WTC11 (cell line): ENCODE results near the gene FAM53B. TPM values are rescaled to one million over a fixed set of nuclear protein-coding genes. Genes with fewer than 3 reads are reported as not detected.

ENCODE experiments used
- ATAC-seq: fragments of 200-7000 bp; cut with Tn5 transposase; 2 replicates; pipeline ENCODE4 v1.10.0; 2021; ENCODE audit warnings: mild to moderate bottlenecking, moderate library complexity
- CTCF ChIA-PET: fragments of 300-600 bp; sonication (Branson Sonifier 250); formaldehyde crosslinking; loops from one replicate; lab custom pipeline; 2021; ENCODE audit warnings: antibody characterized with exemption; lab: Charles Lee
- POLR2A ChIA-PET: fragments of 350-600 bp; sonication (Branson Sonifier 250); formaldehyde crosslinking; loops from one replicate; lab custom pipeline; 2021; ENCODE audit warnings: antibody characterized with exemption; lab: Charles Lee
- DNase-seq: peaks from one replicate; pipeline ENCODE4 v3.0.0; 2021; ENCODE audit warnings: low spot score
- H3K27ac Mint-ChIP-seq: 2 replicates; pipeline ENCODE4 v1.8.0; 2021; ENCODE audit warnings: mixed read lengths
- H3K27me3 Mint-ChIP-seq: 2 replicates; pipeline ENCODE4 v1.8.0; 2021; ENCODE audit warnings: low read depth, mild to moderate bottlenecking, moderate library complexity, mixed read lengths
- H3K36me3 Mint-ChIP-seq: 2 replicates; pipeline ENCODE4 v1.8.0; 2021; ENCODE audit warnings: mixed read lengths
- H3K4me1 Mint-ChIP-seq: 2 replicates; pipeline ENCODE4 v1.8.0; 2022; ENCODE audit warnings: mixed read lengths
- H3K4me3 Mint-ChIP-seq: 2 replicates; pipeline ENCODE4 v1.8.0; 2021; ENCODE audit warnings: mild to moderate bottlenecking, moderate library complexity, mixed read lengths
- H3K9me3 Mint-ChIP-seq: 2 replicates; pipeline ENCODE4 v1.8.0; 2021; ENCODE audit warnings: mixed read lengths
- EMX1 ChIP-seq: fragments of 250-450 bp; sonication (Bioruptor Pico); IDR thresholded peaks from 2 replicates; pipeline ENCODE4 v1.8.0; 2021; ENCODE audit warnings: mild to moderate bottlenecking
- FOXP4 ChIP-seq: sonication (generic); formaldehyde crosslinking; IDR thresholded peaks from 2 replicates; pipeline ENCODE4 v1.8.0; 2022; ENCODE audit warnings: mild to moderate bottlenecking, missing genetic modification reagents
- GTF2I ChIP-seq: fragments of 250-450 bp; sonication (Bioruptor Pico); conservative IDR thresholded peaks from 2 replicates; pipeline ENCODE4 v1.4.0; 2021; ENCODE audit warnings: mild to moderate bottlenecking
- KAT7 ChIP-seq: sonication (generic); formaldehyde crosslinking; IDR thresholded peaks from 2 replicates; pipeline ENCODE4 v1.8.1; 2023; ENCODE audit warnings: missing genetic modification reagents, mild to moderate bottlenecking, borderline replicate concordance
- MYBL2 ChIP-seq: sonication (generic); formaldehyde crosslinking; IDR thresholded peaks from 2 replicates; pipeline ENCODE4 v1.8.1; 2023; ENCODE audit warnings: mild to moderate bottlenecking, moderate library complexity, missing genetic modification reagents
- NR2C2 ChIP-seq: sonication (generic); formaldehyde crosslinking; IDR thresholded peaks from 2 replicates; pipeline ENCODE4 v1.8.0; 2022; ENCODE audit warnings: mild to moderate bottlenecking, missing genetic modification reagents
- OVOL2 ChIP-seq: fragments of 250-450 bp; sonication (Bioruptor Pico); IDR thresholded peaks from 2 replicates; pipeline ENCODE4 v1.9.0; 2021; ENCODE audit warnings: mild to moderate bottlenecking, borderline replicate concordance
- ZBTB21 ChIP-seq: sonication (generic); formaldehyde crosslinking; IDR thresholded peaks from 2 replicates; pipeline ENCODE4 v1.8.1; 2023; ENCODE audit warnings: mild to moderate bottlenecking, missing genetic modification reagents, borderline replicate concordance
- ZNF317 ChIP-seq: sonication (generic); formaldehyde crosslinking; IDR thresholded peaks from 2 replicates; pipeline ENCODE4 v1.8.1; 2023; ENCODE audit warnings: low read depth, mild to moderate bottlenecking, moderate library complexity, missing genetic modification reagents, borderline replicate concordance
- total RNA-seq: library from RNA; stranded (reverse); gene quantifications from 3 replicates; pipeline ENCODE4 v1.2.3, GENCODE V29; 2021
- TF ChIP-seq, protein P1 (sequence below): sonication (generic); formaldehyde crosslinking; IDR thresholded peaks from 2 replicates; pipeline ENCODE4 v1.8.0; 2023; ENCODE audit warnings: missing genetic modification reagents
- TF ChIP-seq, protein P2 (sequence below): fragments of 250-450 bp; sonication (Bioruptor Pico); IDR thresholded peaks from 2 replicates; pipeline ENCODE4 v1.9.0; 2021; ENCODE audit warnings: mild to moderate bottlenecking
- TF ChIP-seq, protein P3 (sequence below): fragments of 250-450 bp; sonication (Bioruptor Pico); IDR thresholded peaks from 2 replicates; pipeline ENCODE4 v1.9.0; 2021; ENCODE audit warnings: mild to moderate bottlenecking, borderline replicate concordance
- TF ChIP-seq, protein P4 (sequence below): sonication (generic); formaldehyde crosslinking; IDR thresholded peaks from 2 replicates; pipeline ENCODE4 v1.8.0; 2022; ENCODE audit warnings: missing genetic modification reagents
- TF ChIP-seq, protein P5 (sequence below): sonication (generic); formaldehyde crosslinking; IDR thresholded peaks from 2 replicates; pipeline ENCODE4 v1.8.1; 2023; ENCODE audit warnings: mild to moderate bottlenecking, missing genetic modification reagents, moderate library complexity

Gene FAM53B
- total RNA-seq, 1 experiment from 2014 or later, result 21.3 TPM

DNA sequence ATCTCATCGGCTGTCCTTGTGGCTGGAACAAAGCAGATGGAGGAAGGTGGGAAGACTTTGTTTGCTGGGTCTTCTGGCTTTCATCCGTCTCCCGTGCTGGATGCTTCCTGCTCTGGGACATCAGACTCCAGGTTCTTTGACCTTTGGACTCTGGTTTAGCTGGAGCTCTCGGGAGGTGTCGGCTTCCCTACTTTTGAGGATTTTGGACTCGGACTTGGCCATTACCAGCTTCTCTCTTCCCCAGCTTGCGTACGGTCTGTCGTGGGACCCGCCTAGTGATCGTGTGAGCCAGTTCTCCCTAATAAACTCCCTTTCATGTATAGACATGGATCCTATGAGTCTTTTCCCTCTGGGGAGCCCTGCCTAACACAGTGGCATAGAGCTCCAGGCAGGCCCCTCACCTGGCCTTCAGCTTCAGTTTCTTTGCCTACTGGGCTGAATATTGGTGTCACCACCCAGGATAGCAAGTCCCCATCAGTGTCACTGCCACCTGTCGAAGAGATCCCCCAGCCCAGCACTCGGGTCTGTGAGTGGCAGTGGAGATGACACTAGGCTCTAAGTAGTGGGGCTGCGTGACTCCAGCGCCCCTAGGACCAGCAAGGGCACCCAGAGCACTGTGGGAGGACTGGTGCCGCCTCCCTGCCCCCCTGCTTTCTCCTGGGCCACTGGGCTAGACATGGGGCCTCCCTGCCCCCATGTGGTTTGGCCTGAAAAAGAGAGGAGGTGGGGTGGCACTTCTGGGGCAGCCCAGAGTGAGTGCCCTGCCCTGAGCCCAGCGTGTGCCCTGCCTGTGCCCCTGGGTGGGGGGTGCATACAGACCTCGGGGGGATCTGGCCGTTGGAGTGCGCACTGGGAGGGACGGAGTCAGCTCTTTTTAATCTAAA is 147.0 kb downstream of the FAM53B start:
- DNase-seq (no peak), ATAC-seq (no peak)
- ChIA-PET CTCF (interaction anchor here (1.3 kb wide), 1 partner anchor 66 kb away, joined by 3 read pairs; no protein-coding TSS in a partner anchor), POLR2A (no interaction called here)
- TF ChIP-seq, protein P1, sequence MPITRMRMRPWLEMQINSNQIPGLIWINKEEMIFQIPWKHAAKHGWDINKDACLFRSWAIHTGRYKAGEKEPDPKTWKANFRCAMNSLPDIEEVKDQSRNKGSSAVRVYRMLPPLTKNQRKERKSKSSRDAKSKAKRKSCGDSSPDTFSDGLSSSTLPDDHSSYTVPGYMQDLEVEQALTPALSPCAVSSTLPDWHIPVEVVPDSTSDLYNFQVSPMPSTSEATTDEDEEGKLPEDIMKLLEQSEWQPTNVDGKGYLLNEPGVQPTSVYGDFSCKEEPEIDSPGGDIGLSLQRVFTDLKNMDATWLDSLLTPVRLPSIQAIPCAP (CRISPR knock-in tag), result no peak
- TF ChIP-seq, protein P2, sequence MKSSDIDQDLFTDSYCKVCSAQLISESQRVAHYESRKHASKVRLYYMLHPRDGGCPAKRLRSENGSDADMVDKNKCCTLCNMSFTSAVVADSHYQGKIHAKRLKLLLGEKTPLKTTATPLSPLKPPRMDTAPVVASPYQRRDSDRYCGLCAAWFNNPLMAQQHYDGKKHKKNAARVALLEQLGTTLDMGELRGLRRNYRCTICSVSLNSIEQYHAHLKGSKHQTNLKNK, result no peak
- TF ChIP-seq KAT7, result no peak
- TF ChIP-seq FOXP4 (CRISPR knock-in tag), result no peak
- TF ChIP-seq MYBL2 (CRISPR knock-in tag), result no peak
- TF ChIP-seq, protein P3, sequence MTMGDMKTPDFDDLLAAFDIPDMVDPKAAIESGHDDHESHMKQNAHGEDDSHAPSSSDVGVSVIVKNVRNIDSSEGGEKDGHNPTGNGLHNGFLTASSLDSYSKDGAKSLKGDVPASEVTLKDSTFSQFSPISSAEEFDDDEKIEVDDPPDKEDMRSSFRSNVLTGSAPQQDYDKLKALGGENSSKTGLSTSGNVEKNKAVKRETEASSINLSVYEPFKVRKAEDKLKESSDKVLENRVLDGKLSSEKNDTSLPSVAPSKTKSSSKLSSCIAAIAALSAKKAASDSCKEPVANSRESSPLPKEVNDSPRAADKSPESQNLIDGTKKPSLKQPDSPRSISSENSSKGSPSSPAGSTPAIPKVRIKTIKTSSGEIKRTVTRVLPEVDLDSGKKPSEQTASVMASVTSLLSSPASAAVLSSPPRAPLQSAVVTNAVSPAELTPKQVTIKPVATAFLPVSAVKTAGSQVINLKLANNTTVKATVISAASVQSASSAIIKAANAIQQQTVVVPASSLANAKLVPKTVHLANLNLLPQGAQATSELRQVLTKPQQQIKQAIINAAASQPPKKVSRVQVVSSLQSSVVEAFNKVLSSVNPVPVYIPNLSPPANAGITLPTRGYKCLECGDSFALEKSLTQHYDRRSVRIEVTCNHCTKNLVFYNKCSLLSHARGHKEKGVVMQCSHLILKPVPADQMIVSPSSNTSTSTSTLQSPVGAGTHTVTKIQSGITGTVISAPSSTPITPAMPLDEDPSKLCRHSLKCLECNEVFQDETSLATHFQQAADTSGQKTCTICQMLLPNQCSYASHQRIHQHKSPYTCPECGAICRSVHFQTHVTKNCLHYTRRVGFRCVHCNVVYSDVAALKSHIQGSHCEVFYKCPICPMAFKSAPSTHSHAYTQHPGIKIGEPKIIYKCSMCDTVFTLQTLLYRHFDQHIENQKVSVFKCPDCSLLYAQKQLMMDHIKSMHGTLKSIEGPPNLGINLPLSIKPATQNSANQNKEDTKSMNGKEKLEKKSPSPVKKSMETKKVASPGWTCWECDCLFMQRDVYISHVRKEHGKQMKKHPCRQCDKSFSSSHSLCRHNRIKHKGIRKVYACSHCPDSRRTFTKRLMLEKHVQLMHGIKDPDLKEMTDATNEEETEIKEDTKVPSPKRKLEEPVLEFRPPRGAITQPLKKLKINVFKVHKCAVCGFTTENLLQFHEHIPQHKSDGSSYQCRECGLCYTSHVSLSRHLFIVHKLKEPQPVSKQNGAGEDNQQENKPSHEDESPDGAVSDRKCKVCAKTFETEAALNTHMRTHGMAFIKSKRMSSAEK (CRISPR knock-in tag), result no peak
- TF ChIP-seq EMX1 (CRISPR knock-in tag), result no peak
- TF ChIP-seq GTF2I (CRISPR knock-in tag), result no peak
- no peak for TF ChIP-seq ZBTB21
- TF ChIP-seq, protein P4, sequence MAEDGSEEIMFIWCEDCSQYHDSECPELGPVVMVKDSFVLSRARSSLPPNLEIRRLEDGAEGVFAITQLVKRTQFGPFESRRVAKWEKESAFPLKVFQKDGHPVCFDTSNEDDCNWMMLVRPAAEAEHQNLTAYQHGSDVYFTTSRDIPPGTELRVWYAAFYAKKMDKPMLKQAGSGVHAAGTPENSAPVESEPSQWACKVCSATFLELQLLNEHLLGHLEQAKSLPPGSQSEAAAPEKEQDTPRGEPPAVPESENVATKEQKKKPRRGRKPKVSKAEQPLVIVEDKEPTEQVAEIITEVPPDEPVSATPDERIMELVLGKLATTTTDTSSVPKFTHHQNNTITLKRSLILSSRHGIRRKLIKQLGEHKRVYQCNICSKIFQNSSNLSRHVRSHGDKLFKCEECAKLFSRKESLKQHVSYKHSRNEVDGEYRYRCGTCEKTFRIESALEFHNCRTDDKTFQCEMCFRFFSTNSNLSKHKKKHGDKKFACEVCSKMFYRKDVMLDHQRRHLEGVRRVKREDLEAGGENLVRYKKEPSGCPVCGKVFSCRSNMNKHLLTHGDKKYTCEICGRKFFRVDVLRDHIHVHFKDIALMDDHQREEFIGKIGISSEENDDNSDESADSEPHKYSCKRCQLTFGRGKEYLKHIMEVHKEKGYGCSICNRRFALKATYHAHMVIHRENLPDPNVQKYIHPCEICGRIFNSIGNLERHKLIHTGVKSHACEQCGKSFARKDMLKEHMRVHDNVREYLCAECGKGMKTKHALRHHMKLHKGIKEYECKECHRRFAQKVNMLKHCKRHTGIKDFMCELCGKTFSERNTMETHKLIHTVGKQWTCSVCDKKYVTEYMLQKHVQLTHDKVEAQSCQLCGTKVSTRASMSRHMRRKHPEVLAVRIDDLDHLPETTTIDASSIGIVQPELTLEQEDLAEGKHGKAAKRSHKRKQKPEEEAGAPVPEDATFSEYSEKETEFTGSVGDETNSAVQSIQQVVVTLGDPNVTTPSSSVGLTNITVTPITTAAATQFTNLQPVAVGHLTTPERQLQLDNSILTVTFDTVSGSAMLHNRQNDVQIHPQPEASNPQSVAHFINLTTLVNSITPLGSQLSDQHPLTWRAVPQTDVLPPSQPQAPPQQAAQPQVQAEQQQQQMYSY, result no peak
- no peak for TF ChIP-seq OVOL2 (CRISPR knock-in tag)
- TF ChIP-seq, protein P5, sequence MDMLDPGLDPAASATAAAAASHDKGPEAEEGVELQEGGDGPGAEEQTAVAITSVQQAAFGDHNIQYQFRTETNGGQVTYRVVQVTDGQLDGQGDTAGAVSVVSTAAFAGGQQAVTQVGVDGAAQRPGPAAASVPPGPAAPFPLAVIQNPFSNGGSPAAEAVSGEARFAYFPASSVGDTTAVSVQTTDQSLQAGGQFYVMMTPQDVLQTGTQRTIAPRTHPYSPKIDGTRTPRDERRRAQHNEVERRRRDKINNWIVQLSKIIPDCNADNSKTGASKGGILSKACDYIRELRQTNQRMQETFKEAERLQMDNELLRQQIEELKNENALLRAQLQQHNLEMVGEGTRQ (CRISPR knock-in tag), result no peak
- no peak for TF ChIP-seq ZNF317
- TF ChIP-seq NR2C2, result no peak
- no peaks in the 10 kb centered on the region for H3K9me3 Mint-ChIP-seq
- H3K4me1 Mint-ChIP-seq, result no peaks in the 10 kb centered on the region
- no peak overlapping the region for H3K27ac Mint-ChIP-seq
- H3K27me3 Mint-ChIP-seq, result no peaks in the 10 kb centered on the region
- H3K36me3 Mint-ChIP-seq, result no peaks in the 10 kb centered on the region
- H3K4me3 Mint-ChIP-seq, result no peak overlapping the region
